Measurements from ENCODE around the gene PRDM16.

- TF ChIP-seq ZGPAT (CRISPR knock-in tag; IDR thresholded peaks at IDR 0.05) (no peak), POLR2G (IDR thresholded peaks at IDR 0.05; ENCODE audit: low read depth, low read length) (no peak), POLR2A (IDR thresholded peaks at IDR 0.05; ENCODE audit: insufficient read depth in 1 of 2, low read depth in 2 of 2, low read length in 2 of 2) (no peak), FOXM1 (CRISPR knock-in tag; IDR thresholded peaks at IDR 0.05) (no peak), SMC3 (IDR thresholded peaks at IDR 0.05; ENCODE audit: low read length) (no peak), MAX (IDR thresholded peaks at IDR 0.05) (no peak)
- TF ChIP-seq, protein P1, sequence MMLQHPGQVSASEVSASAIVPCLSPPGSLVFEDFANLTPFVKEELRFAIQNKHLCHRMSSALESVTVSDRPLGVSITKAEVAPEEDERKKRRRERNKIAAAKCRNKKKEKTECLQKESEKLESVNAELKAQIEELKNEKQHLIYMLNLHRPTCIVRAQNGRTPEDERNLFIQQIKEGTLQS (CRISPR knock-in tag; IDR thresholded peaks at IDR 0.05) = no peak
Measured at GRCh38 chr1:3135744-3136455, 66.9 kb downstream of the PRDM16 start.
